Suprapubic skin (tissue), 4 donors: ENCODE measurements around the gene NUP50. TPM values are rescaled to one million over a fixed set of nuclear protein-coding genes. Genes with fewer than 3 reads are reported as not detected.

Experiments
- DNase-seq, 2 donors: peaks; one replicate each; pipeline ENCODE4 v3.0.0-alpha.2; 2019; ENCODE audit warnings: low spot score in 2 of 2
- H3K27ac ChIP-seq: fragments of 200-600 bp; sonication (generic); one replicate; pipeline ENCODE4 v1.5.1; 2019
- H3K27me3 ChIP-seq: fragments of 200-600 bp; sonication (generic); one replicate; pipeline ENCODE4 v1.5.1; 2019
- H3K36me3 ChIP-seq: fragments of 200-600 bp; sonication (generic); one replicate; pipeline ENCODE4 v1.5.1; 2019
- H3K4me1 ChIP-seq: fragments of 200-600 bp; sonication (generic); one replicate; pipeline ENCODE4 v1.5.1; 2019
- H3K4me3 ChIP-seq: fragments of 200-600 bp; sonication (generic); one replicate; pipeline ENCODE4 v1.5.1; 2019; ENCODE audit warnings: mild to moderate bottlenecking
- H3K9me3 ChIP-seq: fragments of 200-600 bp; sonication (generic); one replicate; pipeline ENCODE4 v1.5.1; 2019
- EP300 ChIP-seq: sonication (generic); formaldehyde crosslinking; IDR thresholded peaks from one replicate; pipeline ENCODE4 v1.6.1; 2017; ENCODE audit warnings: antibody characterized with exemption
- POLR2A ChIP-seq, 2 donors: fragments of 450-650 bp; IDR thresholded peaks; one replicate each; pipeline ENCODE4 v1.6.1; 2017; ENCODE audit warnings: antibody characterized with exemption in 2 of 2, mild to moderate bottlenecking in 2 of 2, moderate library complexity in 2 of 2
- POLR2AphosphoS5 ChIP-seq, 3 donors: sonication (generic); formaldehyde crosslinking; IDR thresholded peaks; one replicate each; pipeline ENCODE4 v1.6.1; 2017; ENCODE audit warnings: antibody characterized with exemption in 3 of 3
- WGBS: methylation state at CpG from one replicate; pipeline ENCODE4 v1.1.5; 2018; 5-methylcytosine and 5-hydroxymethylcytosine counted together
- total RNA-seq, 4 donors: library from RNA; depleted of rRNA; stranded (reverse); fragments of >200 nt; gene quantifications; one replicate each; pipeline ENCODE4 v1.1.0, GENCODE V29; 2016
- TF ChIP-seq, protein P1 (sequence below), 2 donors: fragments of 200-600 bp in 1 of 2; fragments of 450-650 bp in 1 of 2; sonication (generic) in 1 of 2; IDR thresholded peaks; one replicate each; pipeline ENCODE4 v1.5.1; 2016 to 2019; ENCODE audit warnings: antibody characterized with exemption in 2 of 2, mild to moderate bottlenecking in 1 of 2, moderate library complexity in 1 of 2

NUP50 gene
- total RNA-seq, 4 donors from 2014 or later, result 44.2 to 74.0 (median 64.0) TPM

DNA sequence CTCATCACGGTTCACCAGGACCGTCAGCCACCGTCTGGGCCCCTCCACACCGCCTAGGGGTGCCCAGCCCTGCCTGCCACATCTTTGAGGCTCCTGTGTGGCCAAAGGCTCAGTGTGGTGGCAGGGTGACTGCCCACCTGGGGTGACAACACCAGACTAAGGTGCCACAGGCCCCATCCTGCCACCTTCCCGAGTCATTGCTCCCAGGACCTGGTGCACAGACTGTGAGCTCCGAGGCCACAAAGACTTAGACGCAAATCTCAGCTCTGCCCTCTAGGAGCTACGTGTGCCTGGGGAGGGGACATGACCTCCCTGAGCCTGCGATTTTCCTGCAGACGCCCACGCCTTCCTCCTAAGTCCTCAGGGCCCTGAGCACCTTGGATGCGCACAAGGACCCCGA lies 40.5 kb downstream of the NUP50 start:
- no peak for DNase-seq
- TF ChIP-seq POLR2AphosphoS5 (IDR thresholded peaks at IDR 0.05) (no peak), EP300 (no peak), POLR2A (IDR thresholded peaks at IDR 0.05) (no peak)
- TF ChIP-seq, protein P1, sequence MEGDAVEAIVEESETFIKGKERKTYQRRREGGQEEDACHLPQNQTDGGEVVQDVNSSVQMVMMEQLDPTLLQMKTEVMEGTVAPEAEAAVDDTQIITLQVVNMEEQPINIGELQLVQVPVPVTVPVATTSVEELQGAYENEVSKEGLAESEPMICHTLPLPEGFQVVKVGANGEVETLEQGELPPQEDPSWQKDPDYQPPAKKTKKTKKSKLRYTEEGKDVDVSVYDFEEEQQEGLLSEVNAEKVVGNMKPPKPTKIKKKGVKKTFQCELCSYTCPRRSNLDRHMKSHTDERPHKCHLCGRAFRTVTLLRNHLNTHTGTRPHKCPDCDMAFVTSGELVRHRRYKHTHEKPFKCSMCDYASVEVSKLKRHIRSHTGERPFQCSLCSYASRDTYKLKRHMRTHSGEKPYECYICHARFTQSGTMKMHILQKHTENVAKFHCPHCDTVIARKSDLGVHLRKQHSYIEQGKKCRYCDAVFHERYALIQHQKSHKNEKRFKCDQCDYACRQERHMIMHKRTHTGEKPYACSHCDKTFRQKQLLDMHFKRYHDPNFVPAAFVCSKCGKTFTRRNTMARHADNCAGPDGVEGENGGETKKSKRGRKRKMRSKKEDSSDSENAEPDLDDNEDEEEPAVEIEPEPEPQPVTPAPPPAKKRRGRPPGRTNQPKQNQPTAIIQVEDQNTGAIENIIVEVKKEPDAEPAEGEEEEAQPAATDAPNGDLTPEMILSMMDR (IDR thresholded peaks at IDR 0.05), result no peak
- no peaks in the 10 kb centered on the region for H3K27me3 ChIP-seq
- no peaks in the 10 kb centered on the region for H3K9me3 ChIP-seq
- peaks cover 27% of the 10 kb centered on the region for H3K4me1 ChIP-seq
- 95% methylated on average over 3 of the region's 13 CpGs for WGBS
- no peak overlapping the region for H3K27ac ChIP-seq
- no peak overlapping the region for H3K4me3 ChIP-seq
- H3K36me3 ChIP-seq, result peaks cover 66% of the 10 kb centered on the region

DNA sequence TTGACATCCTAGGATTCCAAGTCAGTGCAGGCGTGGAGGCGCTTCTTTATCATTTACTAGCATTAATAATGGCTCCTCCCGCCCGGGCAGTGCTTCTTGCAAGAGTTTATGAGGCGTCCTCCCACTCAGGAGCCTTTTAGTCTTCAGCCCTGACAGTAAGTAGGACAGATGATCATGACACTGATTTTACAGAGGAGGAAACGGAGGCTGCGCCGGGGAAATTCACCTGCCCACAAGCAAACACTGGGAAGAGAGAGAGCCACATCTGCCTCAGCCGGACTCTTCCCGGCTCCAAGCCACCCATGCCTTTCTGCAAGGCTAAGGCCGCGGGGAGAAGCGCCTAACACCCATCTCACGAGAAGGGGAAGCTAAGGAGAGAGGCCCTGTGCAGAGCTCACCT lies 41.1 kb downstream of the NUP50 start:
- WGBS, result 81% methylated on average over 14 of the region's 14 CpGs
- Histone ChIP-seq H3K4me1 (peaks cover 32% of the 10 kb centered on the region), H3K27me3 (no peaks in the 10 kb centered on the region), H3K4me3 (no peak overlapping the region), H3K27ac (no peak overlapping the region), H3K36me3 (peaks cover 60% of the 10 kb centered on the region), H3K9me3 (no peaks in the 10 kb centered on the region)
- TF ChIP-seq POLR2AphosphoS5 (IDR thresholded peaks at IDR 0.05) (no peak), EP300 (no peak), POLR2A (IDR thresholded peaks at IDR 0.05) (no peak)
- TF ChIP-seq, protein P1 (IDR thresholded peaks at IDR 0.05), result no peak
- no peak for DNase-seq

DNA sequence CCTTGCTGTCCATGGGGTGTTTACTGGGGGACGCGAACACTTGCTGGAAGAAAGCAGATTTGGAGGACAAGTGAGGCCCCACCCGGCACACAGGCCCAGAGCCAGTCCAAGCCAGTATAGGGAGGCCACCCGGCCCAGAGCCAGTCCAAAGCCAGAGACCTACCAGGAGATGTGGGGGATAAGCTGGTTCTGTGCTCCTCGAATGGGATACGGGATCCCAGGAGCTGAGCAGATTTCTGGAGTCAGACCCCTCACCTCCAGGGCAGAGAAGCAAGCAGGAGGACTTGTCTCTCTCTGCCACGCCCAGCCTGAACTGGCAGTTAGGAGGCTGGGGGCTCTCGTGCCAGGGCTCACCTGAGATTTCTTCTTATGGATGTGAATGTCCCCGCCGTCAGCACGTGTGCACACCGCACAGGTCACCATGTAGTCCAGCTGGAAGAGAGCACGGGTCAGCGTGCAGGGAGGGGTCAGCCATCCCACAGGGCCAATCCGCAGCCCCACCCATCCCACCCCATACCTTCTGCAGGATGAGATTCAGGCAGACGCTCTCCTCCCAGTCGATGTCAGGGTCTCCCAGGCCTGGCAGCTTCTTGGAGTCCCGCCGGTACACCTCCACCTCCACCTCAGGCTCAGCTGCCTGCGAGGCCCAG lies 41.7 kb downstream of the NUP50 start:
- 89% methylated on average over 13 of the region's 20 CpGs for WGBS

DNA sequence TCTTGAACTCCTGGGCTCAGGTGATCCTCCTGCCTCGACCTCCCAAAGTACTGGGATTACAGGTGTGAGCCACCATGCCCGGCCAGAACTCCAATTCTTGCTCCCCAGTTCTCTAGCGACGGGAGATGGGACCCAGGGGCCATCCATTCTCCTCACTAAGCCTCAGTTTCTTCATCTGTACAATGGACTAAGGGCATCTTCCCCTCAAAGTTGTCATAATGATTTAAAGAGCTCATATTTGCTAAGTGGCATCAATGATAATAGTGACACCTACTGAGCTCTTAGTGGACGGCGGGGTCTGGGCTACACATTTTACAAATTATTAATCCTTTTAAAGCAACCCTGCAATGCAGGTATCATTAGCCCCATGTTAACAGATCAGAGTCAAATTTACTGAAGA lies 42.5 kb downstream of the NUP50 start:
- peaks cover 44% of the 10 kb centered on the region for H3K4me1 ChIP-seq
- peaks cover 53% of the 10 kb centered on the region for H3K36me3 ChIP-seq

More for the DNA sequence above, 41.7 kb downstream of the NUP50 start:
- Histone ChIP-seq H3K36me3 (peaks cover 58% of the 10 kb centered on the region), H3K4me1 (peaks cover 38% of the 10 kb centered on the region), H3K9me3 (no peaks in the 10 kb centered on the region), H3K27me3 (no peaks in the 10 kb centered on the region), H3K4me3 (no peak overlapping the region), H3K27ac (no peak overlapping the region)
- TF ChIP-seq EP300 (no peak), POLR2A (IDR thresholded peaks at IDR 0.05) (no peak), POLR2AphosphoS5 (IDR thresholded peaks at IDR 0.05) (no peak)
- TF ChIP-seq, protein P1 (IDR thresholded peaks at IDR 0.05), result no peak
- peak in 1 of 2 donors; percentile 52 for DNase-seq

DNA sequence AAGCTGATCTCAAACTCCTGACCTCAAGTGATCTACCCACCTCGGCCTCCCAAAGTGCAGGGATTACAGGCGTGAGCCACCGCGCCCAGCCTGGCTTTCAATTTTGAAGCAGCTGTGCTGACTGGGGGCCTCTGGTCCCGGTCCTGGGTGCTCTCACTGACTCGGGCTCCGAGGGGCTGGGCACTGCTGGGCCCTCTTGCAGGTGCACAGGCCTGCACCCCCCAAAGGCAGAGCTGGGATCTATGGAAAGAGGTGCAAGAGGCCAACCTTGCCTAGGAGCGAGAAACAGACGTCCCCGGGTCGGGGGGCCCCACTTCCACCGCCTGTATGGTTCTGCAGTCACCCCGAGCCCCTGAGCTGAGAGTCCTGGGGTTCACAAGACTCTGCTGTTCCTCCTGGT lies 43.8 kb downstream of the NUP50 start:
- peaks cover 46% of the 10 kb centered on the region for H3K36me3 ChIP-seq
- H3K27ac ChIP-seq, result no peak overlapping the region
- H3K27me3 ChIP-seq, result no peaks in the 10 kb centered on the region
- TF ChIP-seq POLR2AphosphoS5 (IDR thresholded peaks at IDR 0.05) (no peak), POLR2A (IDR thresholded peaks at IDR 0.05) (no peak), EP300 (no peak)
- TF ChIP-seq, protein P1 (IDR thresholded peaks at IDR 0.05), result no peak
- 93% methylated on average over 13 of the region's 13 CpGs for WGBS
- H3K9me3 ChIP-seq, result no peaks in the 10 kb centered on the region
- H3K4me1 ChIP-seq, result peaks cover 44% of the 10 kb centered on the region
- no peak for DNase-seq
- H3K4me3 ChIP-seq, result no peak overlapping the region

More for the DNA sequence above, 42.5 kb downstream of the NUP50 start:
- 83% methylated on average over 6 of the region's 6 CpGs for WGBS
- H3K27ac ChIP-seq, result no peak overlapping the region
- no peaks in the 10 kb centered on the region for H3K9me3 ChIP-seq
- TF ChIP-seq EP300 (no peak), POLR2A (IDR thresholded peaks at IDR 0.05) (no peak), POLR2AphosphoS5 (IDR thresholded peaks at IDR 0.05) (no peak)
- TF ChIP-seq, protein P1 (IDR thresholded peaks at IDR 0.05), result no peak
- no peak for DNase-seq
- no peaks in the 10 kb centered on the region for H3K27me3 ChIP-seq
- H3K4me3 ChIP-seq, result no peak overlapping the region
